ENCODE results near the gene YKT6.
"Not testable (repeated sequence)": the region's sequence is repeated elsewhere in the genome, so short reads cannot be mapped to it uniquely, and the experiment has no call there.

The YKT6 gene

GRCh38 chr7:44200699-44201461, at the start of gene YKT6:
TSS of gene YKT6 (plus strand) at chr7:44200978. CDS start at chr7:44201136, 158 bp downstream.
- DNase-seq: peak; percentile 81 to 97

GRCh38 chr7:44151956-44152355, 48.8 kb upstream of the YKT6 start:
- DNase-seq: no peak

GRCh38 chr7:44152971-44153947, 47.5 kb upstream of the YKT6 start:
- no peak for DNase-seq

- no peak for DNase-seq
Measured at GRCh38 chr7:44153948-44154335, 46.8 kb upstream of the YKT6 start.

- DNase-seq: no peak
Measured at GRCh38 chr7:44154703-44155102, 46.1 kb upstream of the YKT6 start.

GRCh38 chr7:44155191-44156185, 45.3 kb upstream of the YKT6 start:
- no peak for DNase-seq

GRCh38 chr7:44156453-44157010, 44.2 kb upstream of the YKT6 start:
- no peak for DNase-seq

- DNase-seq: no peak
Measured at GRCh38 chr7:44157116-44158080, 43.4 kb upstream of the YKT6 start.

GRCh38 chr7:44158096-44158872, 42.5 kb upstream of the YKT6 start:
- DNase-seq: no peak

GRCh38 chr7:44158873-44159631, 41.7 kb upstream of the YKT6 start:
- DNase-seq: no peak

GRCh38 chr7:44159824-44160630, 40.8 kb upstream of the YKT6 start:
- DNase-seq: no peak

GRCh38 chr7:44161371-44161770, 39.4 kb upstream of the YKT6 start:
- DNase-seq: no peak

GRCh38 chr7:44162179-44162578, 38.6 kb upstream of the YKT6 start:
- DNase-seq: no peak

- DNase-seq: no peak
Measured at GRCh38 chr7:44162785-44163395, 37.9 kb upstream of the YKT6 start.

GRCh38 chr7:44163591-44163990, 37.2 kb upstream of the YKT6 start:
- no peak for DNase-seq

- no peak for DNase-seq
Measured at GRCh38 chr7:44167920-44168319, 32.9 kb upstream of the YKT6 start.

GRCh38 chr7:44171901-44172300, 28.9 kb upstream of the YKT6 start:
- not testable (repeated sequence) for DNase-seq

GRCh38 chr7:44172352-44172751, 28.4 kb upstream of the YKT6 start:
- no peak for DNase-seq
